EH (cell line): ENCODE data around the gene NPAP1.
"Not testable (repeated sequence)": the region's sequence is repeated elsewhere in the genome, so short reads cannot be mapped to it uniquely, and the experiment has no call there.

Experiments
- DNase-seq: peaks from one replicate; pipeline ENCODE4 v3.0.0-alpha.2; 2015; ENCODE audit warnings: low read depth

The NPAP1 gene, protein sequence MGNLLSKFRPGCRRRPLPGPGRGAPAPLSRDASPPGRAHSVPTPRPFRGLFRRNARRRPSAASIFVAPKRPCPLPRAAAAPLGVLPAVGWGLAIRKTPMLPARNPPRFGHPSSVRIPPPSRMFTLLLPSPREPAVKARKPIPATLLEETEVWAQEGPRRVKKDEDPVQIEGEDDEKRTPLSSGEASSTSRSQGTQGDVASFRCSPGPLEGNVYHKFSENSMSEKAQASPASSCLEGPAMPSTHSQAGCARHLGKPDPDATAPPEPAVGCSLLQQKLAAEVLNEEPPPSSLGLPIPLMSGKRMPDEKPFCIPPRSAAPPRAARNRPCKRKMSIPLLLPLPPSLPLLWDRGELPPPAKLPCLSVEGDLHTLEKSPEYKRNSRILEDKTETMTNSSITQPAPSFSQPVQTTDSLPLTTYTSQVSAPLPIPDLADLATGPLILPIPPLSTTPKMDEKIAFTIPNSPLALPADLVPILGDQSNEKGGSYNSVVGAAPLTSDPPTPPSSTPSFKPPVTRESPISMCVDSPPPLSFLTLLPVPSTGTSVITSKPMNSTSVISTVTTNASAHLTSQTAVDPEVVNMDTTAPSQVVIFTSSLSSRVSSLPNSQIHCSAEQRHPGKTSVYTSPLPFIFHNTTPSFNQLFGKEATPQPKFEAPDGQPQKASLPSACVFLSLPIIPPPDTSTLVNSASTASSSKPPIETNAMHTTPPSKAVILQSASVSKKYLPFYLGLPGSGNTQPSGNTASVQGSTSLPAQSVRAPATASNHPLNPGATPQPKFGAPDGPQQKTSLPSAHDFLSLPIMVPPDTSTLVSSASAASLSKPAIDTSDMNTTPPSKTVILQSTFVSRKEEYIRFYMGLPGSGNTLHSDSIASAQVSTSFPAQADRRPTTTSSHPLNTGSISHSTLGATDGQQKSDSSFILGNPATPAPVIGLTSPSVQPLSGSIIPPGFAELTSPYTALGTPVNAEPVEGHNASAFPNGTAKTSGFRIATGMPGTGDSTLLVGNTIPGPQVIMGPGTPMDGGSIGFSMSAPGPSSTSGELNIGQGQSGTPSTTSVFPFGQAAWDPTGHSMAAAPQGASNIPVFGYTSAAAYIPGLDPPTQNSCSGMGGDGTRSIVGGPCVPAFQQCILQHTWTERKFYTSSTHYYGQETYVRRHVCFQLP

DNA sequence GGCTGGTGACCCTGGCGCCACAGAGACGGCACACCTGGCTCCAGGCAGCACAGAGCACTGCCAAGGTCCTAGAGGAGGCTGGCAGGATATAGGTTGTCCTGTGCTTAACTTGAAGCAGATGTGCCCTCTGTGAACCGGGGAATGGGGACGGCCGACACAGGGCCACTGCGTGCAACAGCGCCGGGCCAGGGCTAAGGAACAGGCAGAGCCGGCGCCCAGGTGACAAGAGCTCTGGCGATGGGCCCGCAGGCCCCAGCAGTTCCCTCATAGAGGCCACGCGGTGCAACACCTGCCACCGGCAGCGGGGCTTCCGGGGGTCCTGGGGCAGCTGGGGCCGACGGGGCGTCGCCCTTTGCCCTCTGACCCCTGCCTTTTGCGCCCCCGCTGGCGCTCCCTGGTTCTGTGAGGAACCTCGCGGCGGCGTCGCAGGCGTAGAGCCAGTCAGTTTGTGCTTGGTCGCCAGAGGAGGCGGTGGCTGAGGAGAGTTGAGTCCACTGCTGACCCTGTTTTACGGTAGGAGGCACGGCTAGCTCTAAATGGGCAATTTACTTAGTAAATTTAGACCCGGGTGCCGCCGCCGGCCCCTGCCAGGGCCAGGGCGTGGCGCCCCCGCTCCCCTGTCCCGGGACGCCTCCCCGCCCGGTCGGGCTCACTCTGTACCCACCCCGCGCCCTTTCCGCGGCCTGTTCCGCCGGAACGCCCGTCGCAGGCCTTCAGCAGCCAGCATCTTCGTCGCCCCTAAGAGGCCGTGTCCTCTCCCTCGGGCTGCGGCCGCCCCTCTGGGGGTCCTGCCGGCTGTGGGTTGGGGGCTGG, at the start of gene NPAP1:
Gene NPAP1 (plus strand): TSS at position 444 of the 813 bp plus-strand sequence. CDS start 93 bp downstream, at position 537.
- DNase-seq: no peak

- no peak for DNase-seq
Measured at GRCh38 chr15:24627443-24627842, 48.1 kb upstream of the NPAP1 start.

GRCh38 chr15:24633082-24633481, 42.5 kb upstream of the NPAP1 start:
- no peak for DNase-seq

GRCh38 chr15:24639412-24639811, 36.2 kb upstream of the NPAP1 start:
- not testable (repeated sequence) for DNase-seq

DNA sequence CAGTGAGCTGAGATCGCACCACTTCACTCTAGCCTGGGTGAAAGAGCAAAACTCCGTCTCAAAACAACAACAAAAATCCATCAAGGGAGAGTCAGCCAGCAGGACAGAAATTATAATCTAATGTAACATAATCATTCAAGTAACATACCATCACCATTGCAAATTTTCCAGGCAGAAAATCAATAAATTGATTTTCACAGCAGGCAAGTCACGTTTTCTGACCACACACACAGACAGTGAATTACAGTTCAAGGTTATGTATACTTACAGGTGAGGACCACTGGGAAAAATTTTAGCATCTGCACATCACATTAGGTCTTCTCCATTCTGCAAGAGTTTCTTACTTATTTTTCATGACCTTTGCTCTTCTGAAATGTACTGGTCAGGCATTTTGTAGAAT, 29.9 kb upstream of the NPAP1 start:
- DNase-seq: no peak

DNA sequence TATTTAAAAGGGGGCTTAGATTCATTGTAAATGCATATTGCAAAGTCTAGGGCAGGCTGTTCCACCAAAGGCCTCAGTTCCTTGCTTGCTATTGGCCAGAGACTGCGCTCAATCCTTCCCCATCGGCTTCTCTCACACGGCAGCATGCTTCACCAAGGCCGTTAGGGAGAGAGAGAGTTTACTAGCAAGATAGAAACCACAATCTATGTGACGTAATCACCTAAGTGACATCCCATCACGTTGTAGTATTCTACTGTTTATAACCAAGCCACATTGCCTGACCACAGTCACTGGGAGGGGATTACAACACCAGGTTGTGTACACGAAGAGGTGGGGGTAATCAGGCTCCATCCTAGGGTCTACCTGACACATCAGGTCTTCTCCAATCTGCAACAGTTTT, 16.0 kb upstream of the NPAP1 start:
- no peak for DNase-seq

GRCh38 chr15:24662991-24663390, 12.6 kb upstream of the NPAP1 start:
- DNase-seq: no peak

DNA sequence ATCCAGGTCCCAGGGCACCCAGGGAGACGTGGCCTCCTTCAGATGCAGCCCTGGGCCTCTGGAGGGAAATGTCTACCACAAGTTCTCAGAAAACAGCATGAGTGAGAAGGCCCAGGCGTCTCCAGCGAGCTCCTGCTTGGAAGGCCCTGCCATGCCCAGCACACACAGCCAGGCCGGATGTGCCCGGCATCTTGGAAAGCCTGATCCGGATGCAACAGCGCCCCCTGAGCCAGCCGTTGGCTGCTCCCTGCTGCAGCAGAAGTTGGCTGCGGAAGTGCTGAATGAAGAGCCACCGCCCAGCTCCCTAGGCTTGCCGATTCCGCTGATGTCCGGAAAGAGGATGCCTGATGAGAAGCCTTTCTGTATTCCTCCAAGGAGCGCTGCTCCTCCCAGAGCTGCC, 856 bp downstream of the NPAP1 start:
- DNase-seq: no peak

DNA sequence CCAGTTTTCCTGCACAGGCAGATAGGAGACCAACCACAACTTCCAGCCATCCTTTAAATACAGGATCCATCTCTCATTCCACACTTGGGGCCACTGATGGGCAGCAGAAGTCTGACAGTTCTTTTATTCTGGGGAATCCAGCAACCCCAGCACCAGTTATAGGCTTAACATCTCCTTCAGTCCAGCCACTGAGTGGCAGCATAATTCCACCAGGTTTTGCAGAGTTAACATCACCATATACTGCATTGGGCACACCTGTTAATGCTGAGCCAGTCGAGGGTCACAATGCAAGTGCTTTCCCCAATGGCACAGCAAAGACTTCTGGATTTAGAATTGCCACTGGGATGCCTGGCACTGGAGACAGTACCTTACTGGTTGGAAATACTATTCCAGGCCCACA, 2.9 kb downstream of the NPAP1 start:
- DNase-seq: no peak

DNA sequence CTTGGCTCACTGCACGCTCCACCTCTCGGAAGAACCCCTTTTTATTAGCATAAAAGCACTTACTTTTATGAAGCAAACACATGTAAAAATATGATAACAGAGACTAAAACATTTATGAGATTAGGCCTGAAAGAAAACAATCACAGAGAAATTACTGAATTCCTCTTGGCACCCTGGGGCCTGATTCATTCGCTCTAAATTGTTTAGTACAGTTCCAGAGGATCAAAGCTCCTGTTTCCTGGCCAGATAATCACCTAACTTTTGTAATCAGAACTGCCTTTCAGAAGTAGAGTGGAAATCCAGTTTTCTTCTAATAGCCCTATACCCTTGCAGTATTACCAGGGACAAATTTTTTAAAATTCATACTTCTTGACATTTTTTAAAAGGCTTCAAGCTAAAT, 6.4 kb downstream of the NPAP1 start:
- no peak for DNase-seq

DNA sequence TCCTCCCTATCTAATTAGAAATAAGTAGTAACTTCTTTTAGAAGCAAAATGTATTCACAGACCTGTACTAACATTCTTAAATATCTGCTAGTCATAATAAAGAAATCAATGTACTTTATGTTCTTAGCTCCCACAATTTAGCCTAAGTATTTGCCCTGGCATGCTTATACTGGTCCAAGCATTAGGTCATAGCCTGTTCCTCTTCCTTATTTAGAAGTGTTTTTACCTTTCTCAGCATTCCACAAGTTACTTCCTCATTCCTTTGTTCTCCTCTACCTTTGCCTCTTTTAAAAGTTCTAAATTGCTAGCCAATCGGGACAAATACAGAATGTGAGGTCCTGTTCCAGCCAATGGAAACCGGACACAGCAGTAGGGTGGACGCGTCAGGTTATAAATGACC, 7.3 kb downstream of the NPAP1 start:
- DNase-seq: not testable (repeated sequence)

GRCh38 chr15:24683736-24684135, 8.2 kb downstream of the NPAP1 start:
- no peak for DNase-seq

- no peak for DNase-seq
Measured at GRCh38 chr15:24684313-24684712, 8.7 kb downstream of the NPAP1 start.

DNA sequence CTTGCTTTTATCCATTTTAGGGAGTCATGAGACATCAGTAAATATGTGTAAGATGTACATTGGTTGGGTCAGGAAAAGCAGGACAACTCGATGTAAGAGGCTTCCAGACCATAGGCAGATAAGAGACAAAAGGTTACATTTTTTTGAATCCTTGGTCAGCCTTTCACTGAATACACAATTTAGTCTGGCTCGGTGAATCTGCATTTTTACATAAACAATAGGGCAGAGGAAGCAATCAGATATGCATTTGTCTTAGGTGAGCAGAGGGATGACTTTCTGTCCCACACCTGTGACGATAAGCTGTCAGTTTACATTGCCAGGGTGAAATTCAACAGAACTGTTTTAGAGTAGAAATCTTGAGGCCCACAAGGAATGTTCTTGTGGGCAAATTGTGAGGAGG, 20.6 kb downstream of the NPAP1 start:
- no peak for DNase-seq

DNA sequence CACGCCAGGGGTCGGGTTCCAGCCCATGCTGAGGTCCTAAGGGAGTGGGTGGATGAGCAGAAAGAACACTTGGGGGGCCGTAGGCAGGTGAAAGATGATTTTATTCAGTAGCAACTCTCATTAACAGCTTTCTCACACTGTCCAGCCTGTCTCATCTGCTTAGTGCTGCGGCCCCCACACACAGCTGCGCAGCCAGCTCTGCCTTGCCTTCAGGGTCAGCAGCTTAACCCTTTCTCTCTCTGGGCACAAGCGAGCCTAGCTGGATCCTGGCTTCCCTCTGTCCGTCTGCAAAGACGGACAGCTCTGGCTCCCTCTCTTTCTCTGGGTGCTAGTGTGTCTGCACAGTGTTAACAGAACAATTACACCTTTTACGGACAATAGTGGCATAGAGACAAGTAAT, 21.3 kb downstream of the NPAP1 start:
- DNase-seq: no peak

GRCh38 chr15:24718289-24719082, 42.9 kb downstream of the NPAP1 start:
- no peak for DNase-seq

DNA sequence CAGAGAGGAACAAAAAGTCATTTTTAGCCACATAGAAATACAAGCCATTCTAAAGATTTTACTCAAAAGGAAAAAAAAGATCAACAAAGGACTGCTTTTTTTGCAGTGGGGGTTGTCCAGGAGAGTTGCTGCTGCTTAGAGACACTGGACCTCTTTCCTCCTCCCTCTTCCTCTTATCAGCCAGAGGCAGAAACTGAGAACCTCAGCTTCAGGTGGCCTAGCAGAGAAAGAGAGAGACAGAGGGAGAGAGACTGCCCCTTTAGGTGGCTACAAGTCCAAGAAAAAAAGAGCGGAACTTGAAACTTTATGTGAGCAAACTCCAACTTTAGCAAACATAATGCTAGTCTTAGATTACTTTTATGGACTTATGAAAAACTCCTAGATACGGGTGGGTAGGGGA, 54.2 kb downstream of the NPAP1 start:
- DNase-seq: no peak
